HUES6 (cell line): ENCODE measurements around the gene BTD.

ENCODE experiments used
- H3K27ac ChIP-seq: 2 replicates; pipeline ENCODE4 v1.7.0; 2013; ENCODE audit warnings: low read depth, mild to moderate bottlenecking, low read length, inconsistent platforms
- H3K27me3 ChIP-seq: 2 replicates; pipeline ENCODE4 v1.6.1; 2013; ENCODE audit warnings: low read length; ENCODE audit not compliant: control insufficient read depth, insufficient read depth
- H3K36me3 ChIP-seq: 2 replicates; pipeline ENCODE4 v1.6.1; 2013; ENCODE audit warnings: low read length; ENCODE audit not compliant: control insufficient read depth, insufficient read depth
- H3K4me1 ChIP-seq: 2 replicates; pipeline ENCODE4 v1.6.1; 2013; ENCODE audit warnings: low read length; ENCODE audit not compliant: control insufficient read depth, insufficient read depth
- H3K4me3 ChIP-seq: 2 replicates; pipeline ENCODE4 v1.5.1; 2013; ENCODE audit warnings: low read depth, low read length
- H3K9ac ChIP-seq: one replicate; pipeline ENCODE4 v1.6.1; 2013; ENCODE audit warnings: mild to moderate bottlenecking, low read length
- H3K9me3 ChIP-seq: 2 replicates; pipeline ENCODE4 v1.6.1; 2013; ENCODE audit warnings: low read depth, low read length; ENCODE audit not compliant: control insufficient read depth, insufficient read depth

Gene BTD

DNA sequence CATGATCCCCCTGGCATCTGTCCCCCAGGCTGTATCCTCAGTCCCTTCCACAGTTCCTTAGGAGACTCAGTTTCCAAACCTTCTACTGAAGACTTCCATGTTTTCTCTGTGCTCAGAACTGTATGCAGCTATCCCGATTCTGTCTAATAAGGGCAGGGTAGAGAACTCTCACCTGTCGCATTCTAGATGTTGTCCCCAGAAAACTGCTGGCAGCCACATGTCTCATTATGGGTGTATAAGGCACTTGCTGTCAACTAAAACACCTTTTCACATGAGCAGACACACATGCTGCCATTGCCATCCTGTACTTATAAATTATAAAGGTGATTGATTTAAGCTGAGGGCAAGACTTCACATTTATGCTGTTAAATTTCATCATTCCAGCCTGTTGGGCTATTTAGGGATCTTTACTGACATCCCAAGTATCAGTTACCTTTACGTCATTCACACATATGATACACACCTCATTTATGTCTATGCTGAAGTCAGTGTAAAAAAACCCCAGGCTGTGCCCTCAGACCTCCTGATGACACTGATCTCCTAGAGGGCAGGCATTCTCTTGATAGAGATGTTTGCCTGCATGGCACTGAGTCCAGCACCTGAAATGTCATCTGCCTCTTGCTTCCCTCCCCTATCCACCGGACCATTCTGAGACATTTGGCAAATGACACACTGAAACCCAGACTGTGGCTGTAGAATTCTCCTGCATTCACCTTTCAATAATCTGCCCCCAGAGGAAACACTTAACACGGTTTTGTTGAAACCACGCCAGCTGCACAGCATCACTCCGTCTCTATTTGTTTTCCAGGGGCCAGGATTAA is 35.8 kb downstream of the BTD start:
- H3K9ac ChIP-seq = no peak overlapping the region
- no peaks in the 10 kb centered on the region for H3K9me3 ChIP-seq
- H3K27me3 ChIP-seq = no peaks in the 10 kb centered on the region
- H3K4me3 ChIP-seq = no peak overlapping the region
- peaks cover 5% of the 10 kb centered on the region for H3K36me3 ChIP-seq
- H3K27ac ChIP-seq = no peak overlapping the region
- H3K4me1 ChIP-seq = peaks cover 40% of the 10 kb centered on the region

DNA sequence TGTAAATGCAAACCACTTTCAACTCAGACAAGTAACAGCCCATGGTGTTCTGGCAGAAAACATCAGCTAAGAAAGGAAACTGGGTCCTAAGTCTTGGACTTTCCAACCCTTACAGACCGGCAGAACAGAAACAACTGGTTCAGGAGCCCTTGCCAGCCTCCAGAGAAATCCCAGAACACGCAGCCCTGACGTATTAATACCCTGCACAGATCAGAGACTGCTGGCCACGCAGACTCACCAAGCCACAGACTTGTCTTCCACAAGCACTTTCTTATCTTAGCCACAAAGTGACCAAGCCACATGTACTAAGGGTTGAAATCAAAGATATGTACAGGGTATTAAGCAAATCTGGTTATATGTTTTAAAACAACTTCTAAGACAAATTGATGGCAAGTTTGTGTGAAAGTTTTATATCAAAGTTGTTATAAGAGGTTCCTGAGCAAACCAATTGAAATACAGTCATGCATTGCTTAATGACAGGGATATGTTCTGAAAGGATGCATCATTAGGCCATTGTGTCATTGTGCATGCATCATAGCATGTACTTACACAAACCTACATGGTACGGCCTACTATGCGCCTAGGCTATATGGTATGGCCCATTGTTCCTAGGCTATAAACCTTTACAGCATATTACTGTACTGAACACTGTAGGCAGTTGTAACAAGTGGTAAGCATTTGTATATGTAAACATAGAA is 36.8 kb downstream of the BTD start:
- H3K27me3 ChIP-seq = no peaks in the 10 kb centered on the region
- no peak overlapping the region for H3K27ac ChIP-seq
- no peak overlapping the region for H3K4me3 ChIP-seq
- peaks cover 8% of the 10 kb centered on the region for H3K36me3 ChIP-seq
- H3K4me1 ChIP-seq = peaks cover 32% of the 10 kb centered on the region
- H3K9ac ChIP-seq = no peak overlapping the region
- no peaks in the 10 kb centered on the region for H3K9me3 ChIP-seq

DNA sequence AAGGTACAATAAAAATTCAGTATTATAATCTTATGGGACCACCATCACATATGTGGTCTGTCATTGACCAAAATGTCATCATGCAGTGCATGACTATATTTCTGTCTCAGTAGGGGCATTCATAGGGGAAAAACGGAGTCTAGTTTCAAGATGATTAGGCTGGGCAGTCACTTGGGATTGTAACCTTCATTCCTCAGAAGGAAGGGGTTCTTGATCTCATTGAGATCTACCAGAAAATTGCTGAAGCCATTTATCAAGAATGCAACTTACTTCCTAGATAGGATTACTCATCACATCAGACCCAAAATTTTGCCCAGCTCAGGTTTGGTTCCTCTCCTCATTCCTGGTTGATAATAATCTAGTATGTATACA is 37.3 kb downstream of the BTD start:
- Histone ChIP-seq H3K9me3 (no peaks in the 10 kb centered on the region), H3K27me3 (no peaks in the 10 kb centered on the region), H3K36me3 (peaks cover 10% of the 10 kb centered on the region), H3K4me3 (no peak overlapping the region), H3K27ac (no peak overlapping the region), H3K4me1 (peaks cover 26% of the 10 kb centered on the region), H3K9ac (no peak overlapping the region)

DNA sequence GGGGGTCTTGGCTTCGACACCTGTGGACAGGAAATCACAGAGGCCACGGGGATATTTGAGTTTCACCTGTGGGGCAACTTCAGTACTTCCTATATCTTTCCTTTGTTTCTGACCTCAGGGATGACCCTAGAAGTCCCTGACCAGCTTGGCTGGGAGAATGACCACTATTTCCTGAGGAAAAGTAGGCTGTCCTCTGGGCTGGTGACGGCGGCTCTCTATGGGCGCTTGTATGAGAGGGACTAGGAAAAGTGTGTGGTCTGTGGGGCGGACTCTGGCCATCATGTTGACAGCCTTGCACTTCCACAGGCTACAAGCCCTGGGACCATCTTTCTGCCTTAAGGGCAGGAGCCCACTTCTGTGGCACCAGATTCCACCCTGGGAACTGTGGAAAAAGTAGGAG is 43.7 kb downstream of the BTD start:
- no peak overlapping the region for H3K27ac ChIP-seq
- H3K4me1 ChIP-seq = peaks cover 13% of the 10 kb centered on the region
- H3K9ac ChIP-seq = no peak overlapping the region
- no peak overlapping the region for H3K4me3 ChIP-seq
- no peaks in the 10 kb centered on the region for H3K9me3 ChIP-seq
- no peaks in the 10 kb centered on the region for H3K27me3 ChIP-seq
- peaks cover 16% of the 10 kb centered on the region for H3K36me3 ChIP-seq

DNA sequence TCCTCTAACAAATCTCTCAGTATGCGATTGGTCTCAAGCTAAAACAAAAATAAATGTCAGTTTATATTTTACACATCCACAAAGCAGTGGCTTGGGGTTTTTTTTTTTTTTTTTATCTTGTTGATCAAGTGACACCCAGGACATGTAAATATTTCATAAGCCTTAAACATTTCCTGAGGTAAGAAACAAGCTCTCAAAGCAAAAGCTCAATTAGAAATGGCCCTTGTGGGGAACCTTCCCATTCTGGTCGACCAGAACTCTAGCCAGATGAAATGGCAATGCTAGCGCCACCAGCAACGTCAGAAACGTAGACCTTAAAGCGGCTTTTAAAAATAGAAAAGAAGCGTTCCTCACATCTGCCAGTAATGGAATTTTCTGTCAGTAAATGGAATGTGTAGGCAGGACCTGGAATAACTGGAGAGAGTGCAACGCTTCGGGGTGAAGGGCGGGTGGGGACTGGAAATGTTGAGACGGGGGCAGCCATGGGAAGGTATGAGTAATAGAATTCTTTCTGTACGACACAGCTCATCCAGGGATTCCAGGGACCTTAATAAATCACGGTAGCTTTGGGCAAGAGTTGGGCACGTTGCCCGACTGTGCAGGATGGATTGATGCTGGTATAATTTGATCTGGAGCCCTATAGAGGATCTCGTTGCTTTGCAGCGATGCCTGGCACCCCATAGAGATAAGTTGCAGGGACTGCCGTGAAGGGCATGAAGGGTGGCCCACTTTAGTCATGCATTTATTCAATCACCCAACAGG is 44.4 kb downstream of the BTD start:
- Histone ChIP-seq H3K27ac (no peak overlapping the region), H3K4me1 (peaks cover 13% of the 10 kb centered on the region), H3K9me3 (no peaks in the 10 kb centered on the region), H3K9ac (no peak overlapping the region), H3K27me3 (no peaks in the 10 kb centered on the region), H3K36me3 (peaks cover 16% of the 10 kb centered on the region), H3K4me3 (no peak overlapping the region)

DNA sequence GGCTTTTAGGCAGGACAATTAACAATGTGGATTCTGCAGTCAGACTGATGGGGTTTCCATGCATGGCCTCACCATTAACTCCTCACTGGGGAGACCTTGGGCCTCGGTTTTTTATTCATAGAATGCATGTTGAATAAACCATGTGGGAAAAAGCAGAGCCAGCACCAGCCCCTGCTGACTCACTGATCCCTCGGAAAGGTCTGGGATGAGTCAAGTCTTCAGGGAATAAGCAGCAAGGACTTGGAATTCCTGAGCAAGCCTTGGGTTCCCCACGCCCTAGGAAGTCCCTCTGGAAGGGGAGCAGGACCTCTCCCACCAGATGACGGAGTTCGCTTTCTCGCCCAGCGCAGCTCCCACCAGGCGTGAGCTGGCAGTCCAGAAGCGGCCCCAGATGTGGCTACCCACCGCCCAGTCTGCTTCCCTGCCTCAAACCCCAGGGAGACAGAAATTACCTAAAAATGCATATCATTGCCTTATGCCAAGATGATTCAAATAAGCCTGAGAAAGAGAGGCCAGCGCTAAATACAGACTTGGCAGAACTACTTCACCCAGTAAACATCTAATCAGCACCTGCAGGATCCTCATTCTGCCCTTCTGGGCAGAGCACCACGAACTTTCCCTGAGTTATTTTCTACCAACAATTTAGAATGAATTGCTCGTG is 45.4 kb downstream of the BTD start:
- Histone ChIP-seq H3K4me3 (no peak overlapping the region), H3K27ac (no peak overlapping the region), H3K36me3 (peaks cover 13% of the 10 kb centered on the region), H3K9me3 (no peaks in the 10 kb centered on the region), H3K9ac (no peak overlapping the region), H3K27me3 (no peaks in the 10 kb centered on the region), H3K4me1 (peaks cover 13% of the 10 kb centered on the region)

DNA sequence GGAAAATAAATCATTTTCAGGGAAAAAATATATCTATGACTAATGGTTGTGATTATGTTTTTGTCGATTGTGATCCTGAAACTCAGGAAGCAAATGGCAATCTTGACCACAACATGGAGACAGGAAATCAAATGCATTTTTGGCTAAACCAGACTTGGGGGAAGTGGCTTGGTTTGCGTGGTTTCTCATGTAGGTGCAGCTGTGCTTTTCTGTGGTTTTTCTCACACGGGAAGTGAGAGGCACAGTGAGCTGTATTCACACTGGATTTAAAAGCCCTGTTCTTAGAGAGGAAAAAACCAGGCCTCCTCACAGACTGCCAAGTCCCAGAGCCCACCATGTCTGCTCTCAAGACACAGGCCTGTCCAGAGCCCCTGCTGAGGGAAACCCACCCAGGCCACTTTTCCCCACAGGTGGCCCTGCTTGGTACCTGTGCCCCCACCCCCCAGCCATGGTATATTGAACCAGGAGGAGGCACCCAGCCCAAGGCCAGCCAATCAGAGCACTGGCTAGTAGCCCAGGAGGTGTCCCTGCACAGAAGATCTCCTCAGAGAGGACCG is 46.1 kb downstream of the BTD start:
- H3K36me3 ChIP-seq = peaks cover 10% of the 10 kb centered on the region; the same call in 1 of the 2 replicates
- H3K4me3 ChIP-seq = no peak overlapping the region
- no peak overlapping the region for H3K9ac ChIP-seq
- no peaks in the 10 kb centered on the region for H3K9me3 ChIP-seq
- no peaks in the 10 kb centered on the region for H3K27me3 ChIP-seq
- H3K4me1 ChIP-seq = peaks cover 13% of the 10 kb centered on the region
- H3K27ac ChIP-seq = no peak overlapping the region

DNA sequence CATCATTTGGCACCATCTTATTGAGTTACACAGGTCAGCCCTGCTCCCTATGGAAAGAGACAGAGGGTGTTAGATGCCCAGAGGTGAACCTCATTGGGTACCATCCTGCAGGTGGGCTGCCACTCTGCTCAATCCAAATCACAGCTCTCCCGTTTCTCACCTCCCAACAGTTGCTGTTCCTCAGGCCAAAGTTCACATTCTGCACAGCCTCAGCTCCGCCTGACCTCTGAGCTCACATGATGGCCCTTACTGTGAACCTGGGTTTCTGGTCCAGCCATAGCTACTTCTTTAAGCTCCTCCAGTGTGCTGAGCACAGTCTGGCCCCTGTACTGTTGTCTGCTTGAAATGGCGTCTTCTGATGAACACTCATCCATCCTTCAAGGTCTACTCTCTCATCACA is 47.8 kb downstream of the BTD start:
- H3K27me3 ChIP-seq = no peaks in the 10 kb centered on the region
- H3K9ac ChIP-seq = no peak overlapping the region
- H3K27ac ChIP-seq = no peak overlapping the region
- peaks cover 3% of the 10 kb centered on the region; the same call in 1 of the 2 replicates for H3K36me3 ChIP-seq
- H3K4me3 ChIP-seq = no peak overlapping the region
- H3K9me3 ChIP-seq = no peaks in the 10 kb centered on the region
- peaks cover 13% of the 10 kb centered on the region for H3K4me1 ChIP-seq

DNA sequence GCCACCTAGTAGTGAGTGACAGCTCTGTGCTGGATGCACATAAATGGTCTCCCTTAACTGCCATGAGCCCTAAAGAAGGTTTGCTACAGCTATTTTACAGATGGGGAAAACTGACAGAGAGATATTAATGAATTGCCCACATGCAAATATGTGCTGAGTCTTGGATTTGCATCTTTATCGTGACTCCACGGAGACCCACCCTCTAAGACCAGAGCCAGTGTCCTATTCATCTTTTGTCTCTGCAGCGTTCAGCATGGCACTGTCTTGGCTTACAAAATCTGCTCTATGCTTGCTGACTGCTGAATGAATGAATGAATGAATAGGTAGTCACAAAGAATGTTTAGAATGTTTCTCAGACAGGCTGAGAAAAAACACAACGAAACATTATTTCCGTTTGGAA is 48.3 kb downstream of the BTD start:
- Histone ChIP-seq H3K27ac (no peak overlapping the region), H3K4me3 (no peak overlapping the region), H3K4me1 (peaks cover 13% of the 10 kb centered on the region), H3K27me3 (no peaks in the 10 kb centered on the region), H3K9ac (no peak overlapping the region), H3K36me3 (no peaks in the 10 kb centered on the region), H3K9me3 (0 out of 2 replicates have a peak, but pooled peaks cover under 1% of the 10 kb centered on the region)

DNA sequence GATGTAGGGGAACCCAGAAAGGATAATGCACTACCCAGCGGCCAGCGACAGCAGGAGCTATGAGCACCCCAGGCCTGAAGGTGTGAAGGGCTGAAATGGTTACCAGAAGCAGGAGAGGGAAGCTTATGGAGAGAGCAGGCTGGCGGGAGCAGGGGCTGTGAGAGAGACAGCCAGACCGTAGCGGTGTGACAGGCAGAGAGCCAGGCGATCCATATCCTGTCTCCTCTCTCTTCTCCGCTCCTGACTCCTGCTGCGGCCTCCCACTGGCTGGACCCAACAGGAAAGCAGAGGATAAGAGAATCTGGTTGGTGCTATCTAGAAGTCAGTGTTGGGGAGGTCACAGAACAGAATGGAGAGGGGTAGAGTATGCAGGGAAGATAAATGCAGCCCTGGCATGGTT is 49.9 kb downstream of the BTD start:
- no peak overlapping the region for H3K4me3 ChIP-seq
- H3K27me3 ChIP-seq = no peaks in the 10 kb centered on the region
- H3K9me3 ChIP-seq = peaks cover 11% of the 10 kb centered on the region
- H3K9ac ChIP-seq = no peak overlapping the region
- H3K4me1 ChIP-seq = peaks cover 10% of the 10 kb centered on the region
- no peak overlapping the region for H3K27ac ChIP-seq
- no peaks in the 10 kb centered on the region for H3K36me3 ChIP-seq
